MM.1S (cell line): ENCODE data around the gene SLX9.

Source experiments
- DNase-seq: peaks from one replicate; pipeline ENCODE4 v3.0.0-alpha.2; 2015
- H2AFZ ChIP-seq: fragments of 300-600 bp; sonication (generic); 2 replicates; pipeline ENCODE4 v1.6.0; 2016; ENCODE audit warnings: antibody characterized with exemption, low read length
- H3F3A ChIP-seq: fragments of 300-600 bp; sonication (generic); 2 replicates; pipeline ENCODE4 v1.6.1; 2016; ENCODE audit warnings: mild to moderate bottlenecking, antibody characterized with exemption, low read length, moderate library complexity, mixed read lengths; ENCODE audit not compliant: insufficient read depth
- H3K27ac ChIP-seq: fragments of 300-600 bp; sonication (generic); 2 replicates; pipeline ENCODE4 v1.5.1; 2016; ENCODE audit warnings: mild to moderate bottlenecking, low read length
- H3K27me3 ChIP-seq: fragments of 300-600 bp; sonication (generic); replicated peaks from 2 replicates; pipeline ENCODE4 v1.6.0; 2016; ENCODE audit warnings: low read length; ENCODE audit not compliant: insufficient read depth
- H3K36me3 ChIP-seq: fragments of 300-600 bp; sonication (generic); replicated peaks from 2 replicates; pipeline ENCODE4 v1.6.1; 2016; ENCODE audit warnings: mild to moderate bottlenecking, low read length, mixed read lengths; ENCODE audit not compliant: insufficient read depth
- H3K4me1 ChIP-seq: fragments of 300-600 bp; sonication (generic); 2 replicates; pipeline ENCODE4 v1.6.1; 2016; ENCODE audit warnings: low read length, mixed read lengths
- H3K4me2 ChIP-seq: fragments of 300-600 bp; sonication (generic); 2 replicates; pipeline ENCODE4 v1.6.0; 2016; ENCODE audit warnings: low read depth, low read length
- H3K4me3 ChIP-seq: fragments of 300-600 bp; sonication (generic); 2 replicates; pipeline ENCODE4 v1.5.1; 2016; ENCODE audit warnings: low read length, mixed read lengths
- H3K79me2 ChIP-seq: fragments of 300-600 bp; sonication (generic); 2 replicates; pipeline ENCODE4 v1.6.1; 2016; ENCODE audit warnings: mixed run types, low read length, mixed read lengths
- H3K9ac ChIP-seq: fragments of 300-600 bp; sonication (generic); 2 replicates; pipeline ENCODE4 v1.6.1; 2016; ENCODE audit warnings: low read length, mixed read lengths
- H3K9me2 ChIP-seq: fragments of 300-600 bp; sonication (generic); replicated peaks from 2 replicates; pipeline ENCODE4 v1.6.1; 2016; ENCODE audit warnings: mild to moderate bottlenecking, low read length, mixed read lengths; ENCODE audit not compliant: insufficient read depth
- H3K9me3 ChIP-seq: fragments of 300-600 bp; sonication (generic); replicated peaks from 2 replicates; pipeline ENCODE4 v1.6.1; 2016; ENCODE audit warnings: mild to moderate bottlenecking, low read length, mixed read lengths; ENCODE audit not compliant: insufficient read depth
- H4K20me1 ChIP-seq: fragments of 300-600 bp; sonication (generic); 2 replicates; pipeline ENCODE4 v1.6.1; 2016; ENCODE audit warnings: mild to moderate bottlenecking, low read length, moderate library complexity, mixed read lengths; ENCODE audit not compliant: insufficient read depth
- EZH2 ChIP-seq: fragments of 300-600 bp; sonication (generic); optimal IDR thresholded peaks from 2 replicates; pipeline ENCODE3; 2017; ENCODE audit warnings: low read depth, mild to moderate bottlenecking, antibody characterized with exemption, low read length, mixed read lengths
- EZH2phosphoT487 ChIP-seq: fragments of 300-600 bp; sonication (generic); IDR thresholded peaks from 2 replicates; pipeline ENCODE4 v1.6.1; 2018; ENCODE audit warnings: antibody characterized with exemption, low read length
- TF ChIP-seq, protein P1 (sequence below): fragments of 300-600 bp; sonication (generic); IDR thresholded peaks from 2 replicates; pipeline ENCODE4 v1.5.1; 2016; ENCODE audit warnings: antibody characterized with exemption, low read length, mixed read lengths

Gene SLX9

DNA sequence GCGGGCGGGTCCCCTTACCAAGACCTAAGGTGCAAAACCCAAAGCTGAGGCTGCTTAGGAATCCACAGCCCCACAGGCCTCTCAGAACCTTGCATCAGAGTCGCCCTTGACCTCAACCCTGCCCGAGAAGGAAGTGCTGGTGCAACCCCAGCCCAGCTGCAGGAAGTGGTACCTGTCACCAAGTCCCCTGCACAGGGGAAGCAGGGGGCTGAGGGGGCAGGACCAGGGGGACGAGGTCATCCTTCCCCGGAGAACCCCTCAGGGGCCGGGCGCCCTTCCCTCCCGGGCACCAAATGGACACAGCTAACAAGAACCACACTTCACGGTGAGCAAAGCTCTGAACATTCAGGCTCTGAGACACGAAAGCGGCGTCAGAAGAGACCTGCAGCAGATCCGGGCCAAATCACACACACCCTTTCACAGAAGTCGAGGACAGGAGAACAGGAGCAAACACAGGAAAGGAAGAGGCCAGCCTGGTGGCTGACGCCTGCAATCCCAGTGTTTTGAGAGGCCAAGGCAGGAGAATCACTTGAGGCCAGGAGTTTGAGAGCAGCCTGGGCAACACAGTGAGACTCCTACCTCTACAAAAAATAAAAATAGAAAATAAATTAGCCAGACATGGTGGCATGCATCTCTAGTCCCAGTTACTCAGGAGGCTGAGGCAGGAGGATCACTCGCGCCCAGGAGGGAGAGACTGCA is 25.5 kb upstream of the SLX9 start:
- Histone ChIP-seq H3K9ac (no peak overlapping the region), H3K4me3 (no peak overlapping the region), H3K27me3 (peaks cover 95% of the 10 kb centered on the region), H2AFZ (no peak overlapping the region), H3K9me3 (no peaks in the 10 kb centered on the region), H3K36me3 (no peaks in the 10 kb centered on the region), H3F3A (no peaks in the 10 kb centered on the region), H3K79me2 (no peaks in the 10 kb centered on the region), H3K4me2 (no peak overlapping the region), H4K20me1 (no peaks in the 10 kb centered on the region; the same call in 1 of the 2 replicates), H3K4me1 (no peaks in the 10 kb centered on the region), H3K9me2 (no peaks in the 10 kb centered on the region), H3K27ac (no peak overlapping the region)
- DNase-seq, result no peak
- no peak for TF ChIP-seq EZH2phosphoT487
- TF ChIP-seq, protein P1, sequence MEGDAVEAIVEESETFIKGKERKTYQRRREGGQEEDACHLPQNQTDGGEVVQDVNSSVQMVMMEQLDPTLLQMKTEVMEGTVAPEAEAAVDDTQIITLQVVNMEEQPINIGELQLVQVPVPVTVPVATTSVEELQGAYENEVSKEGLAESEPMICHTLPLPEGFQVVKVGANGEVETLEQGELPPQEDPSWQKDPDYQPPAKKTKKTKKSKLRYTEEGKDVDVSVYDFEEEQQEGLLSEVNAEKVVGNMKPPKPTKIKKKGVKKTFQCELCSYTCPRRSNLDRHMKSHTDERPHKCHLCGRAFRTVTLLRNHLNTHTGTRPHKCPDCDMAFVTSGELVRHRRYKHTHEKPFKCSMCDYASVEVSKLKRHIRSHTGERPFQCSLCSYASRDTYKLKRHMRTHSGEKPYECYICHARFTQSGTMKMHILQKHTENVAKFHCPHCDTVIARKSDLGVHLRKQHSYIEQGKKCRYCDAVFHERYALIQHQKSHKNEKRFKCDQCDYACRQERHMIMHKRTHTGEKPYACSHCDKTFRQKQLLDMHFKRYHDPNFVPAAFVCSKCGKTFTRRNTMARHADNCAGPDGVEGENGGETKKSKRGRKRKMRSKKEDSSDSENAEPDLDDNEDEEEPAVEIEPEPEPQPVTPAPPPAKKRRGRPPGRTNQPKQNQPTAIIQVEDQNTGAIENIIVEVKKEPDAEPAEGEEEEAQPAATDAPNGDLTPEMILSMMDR, result no peak
- TF ChIP-seq EZH2, result no peak

DNA sequence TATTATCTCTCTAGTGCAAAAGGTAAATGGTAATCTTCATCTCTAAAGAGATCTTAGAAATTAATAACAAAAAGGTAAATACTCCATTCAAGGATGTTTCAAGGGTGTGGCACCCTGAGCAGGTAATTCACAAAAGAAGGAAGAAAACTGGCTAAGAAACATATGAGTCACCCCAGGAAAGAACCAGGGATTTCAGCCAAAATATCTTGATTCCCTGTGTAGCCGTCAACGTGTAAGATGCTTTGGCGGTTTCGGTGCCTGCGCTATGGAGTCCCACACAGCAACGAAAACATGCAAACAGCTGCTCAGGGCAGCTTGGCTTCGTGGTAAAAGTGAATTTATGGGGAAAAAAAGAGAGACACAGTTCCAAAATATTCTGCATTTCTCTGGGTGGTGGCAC is 22.9 kb upstream of the SLX9 start:
- no peaks in the 10 kb centered on the region for H3K79me2 ChIP-seq

DNA sequence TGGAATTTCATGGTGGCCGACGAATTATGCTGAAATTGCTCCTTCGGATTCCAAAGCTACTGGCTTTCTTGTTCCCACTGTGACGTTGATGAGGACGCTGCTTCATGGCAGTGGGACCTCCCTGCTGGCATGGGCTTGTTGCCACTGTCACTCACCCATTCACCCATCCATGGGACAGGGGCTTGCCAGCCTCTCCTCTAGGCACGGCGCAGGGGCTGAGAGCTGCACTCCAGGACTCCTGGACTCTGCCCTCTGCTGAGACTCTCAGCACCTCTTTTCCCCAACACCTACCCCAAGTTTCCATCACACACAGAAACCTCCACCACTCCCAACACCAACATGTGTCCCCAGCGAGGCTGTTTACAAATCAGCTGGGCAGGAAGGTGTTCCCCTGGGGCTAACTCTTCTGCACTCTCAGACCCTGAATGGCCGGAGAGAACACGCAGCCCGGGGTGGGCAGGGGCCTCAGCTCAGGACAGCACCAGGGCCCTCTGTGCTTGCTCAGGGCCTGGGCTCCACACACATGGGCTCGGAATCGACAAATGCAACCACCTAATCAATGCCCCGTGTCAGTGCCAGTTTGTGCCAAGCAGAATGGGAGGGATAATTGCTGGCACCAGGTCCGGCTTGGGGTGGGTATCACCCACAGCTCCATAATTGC is 22.3 kb upstream of the SLX9 start:
- H3K4me2 ChIP-seq, result no peak overlapping the region
- TF ChIP-seq, protein P1, result no peak
- TF ChIP-seq EZH2phosphoT487, result no peak
- TF ChIP-seq EZH2, result no peak
- no peaks in the 10 kb centered on the region for H3K36me3 ChIP-seq
- no peak for DNase-seq
- no peaks in the 10 kb centered on the region for H3K9me2 ChIP-seq
- no peaks in the 10 kb centered on the region; the same call in 1 of the 2 replicates for H4K20me1 ChIP-seq
- no peak overlapping the region for H2AFZ ChIP-seq
- no peak overlapping the region for H3K27ac ChIP-seq
- H3K4me3 ChIP-seq, result no peak overlapping the region
- no peaks in the 10 kb centered on the region for H3K4me1 ChIP-seq
- no peaks in the 10 kb centered on the region for H3K79me2 ChIP-seq
- H3K9ac ChIP-seq, result no peak overlapping the region
- peaks cover 96% of the 10 kb centered on the region for H3K27me3 ChIP-seq
- no peaks in the 10 kb centered on the region for H3F3A ChIP-seq
- H3K9me3 ChIP-seq, result no peaks in the 10 kb centered on the region

More for the DNA sequence above, 22.9 kb upstream of the SLX9 start:
- Histone ChIP-seq H3K4me2 (no peak overlapping the region), H3K36me3 (no peaks in the 10 kb centered on the region), H3K4me1 (no peaks in the 10 kb centered on the region), H3K27me3 (peaks cover 95% of the 10 kb centered on the region), H3K9ac (no peak overlapping the region), H3F3A (no peaks in the 10 kb centered on the region), H3K9me3 (no peaks in the 10 kb centered on the region), H2AFZ (no peak overlapping the region), H3K9me2 (no peaks in the 10 kb centered on the region), H4K20me1 (no peaks in the 10 kb centered on the region; the same call in 1 of the 2 replicates), H3K4me3 (no peak overlapping the region), H3K27ac (no peak overlapping the region)
- TF ChIP-seq EZH2phosphoT487 (no peak), EZH2 (no peak)
- TF ChIP-seq, protein P1, result no peak
- no peak for DNase-seq
